ENCODE measurements around the gene ABO. TPM values are rescaled to one million over a fixed set of nuclear protein-coding genes. Genes with fewer than 3 reads are reported as not detected.
"Not testable (repeated sequence)": the region's sequence is repeated elsewhere in the genome, so short reads cannot be mapped to it uniquely, and the experiment has no call there.

Gene ABO
- total RNA-seq, 1 donor from 2014 or later: 3.7 TPM

DNA sequence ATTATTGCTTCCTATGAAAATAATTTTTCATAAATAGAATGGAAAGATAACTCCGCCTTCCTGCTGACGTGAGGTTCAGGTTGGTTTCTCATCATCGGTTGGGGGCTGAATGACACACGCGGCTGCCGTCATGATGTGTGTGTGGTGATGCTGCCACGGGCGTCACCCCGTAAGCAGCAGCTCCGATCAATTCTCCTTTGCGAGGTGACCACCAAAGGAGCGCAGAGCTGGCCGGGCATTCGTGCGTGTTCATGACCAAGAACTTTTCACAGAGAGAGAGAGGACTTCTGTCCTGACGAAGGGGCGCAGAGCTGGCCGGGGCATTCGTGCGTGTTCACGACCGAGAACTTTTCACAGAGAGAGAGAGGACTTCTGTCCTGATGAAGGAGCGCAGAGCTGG is 30.7 kb upstream of the ABO start:
- peak; percentile 44 for DNase-seq (ENCODE audit: extremely low spot score, unreplicated experiment)
- no peak overlapping the region for H3K27ac Mint-ChIP-seq

DNA sequence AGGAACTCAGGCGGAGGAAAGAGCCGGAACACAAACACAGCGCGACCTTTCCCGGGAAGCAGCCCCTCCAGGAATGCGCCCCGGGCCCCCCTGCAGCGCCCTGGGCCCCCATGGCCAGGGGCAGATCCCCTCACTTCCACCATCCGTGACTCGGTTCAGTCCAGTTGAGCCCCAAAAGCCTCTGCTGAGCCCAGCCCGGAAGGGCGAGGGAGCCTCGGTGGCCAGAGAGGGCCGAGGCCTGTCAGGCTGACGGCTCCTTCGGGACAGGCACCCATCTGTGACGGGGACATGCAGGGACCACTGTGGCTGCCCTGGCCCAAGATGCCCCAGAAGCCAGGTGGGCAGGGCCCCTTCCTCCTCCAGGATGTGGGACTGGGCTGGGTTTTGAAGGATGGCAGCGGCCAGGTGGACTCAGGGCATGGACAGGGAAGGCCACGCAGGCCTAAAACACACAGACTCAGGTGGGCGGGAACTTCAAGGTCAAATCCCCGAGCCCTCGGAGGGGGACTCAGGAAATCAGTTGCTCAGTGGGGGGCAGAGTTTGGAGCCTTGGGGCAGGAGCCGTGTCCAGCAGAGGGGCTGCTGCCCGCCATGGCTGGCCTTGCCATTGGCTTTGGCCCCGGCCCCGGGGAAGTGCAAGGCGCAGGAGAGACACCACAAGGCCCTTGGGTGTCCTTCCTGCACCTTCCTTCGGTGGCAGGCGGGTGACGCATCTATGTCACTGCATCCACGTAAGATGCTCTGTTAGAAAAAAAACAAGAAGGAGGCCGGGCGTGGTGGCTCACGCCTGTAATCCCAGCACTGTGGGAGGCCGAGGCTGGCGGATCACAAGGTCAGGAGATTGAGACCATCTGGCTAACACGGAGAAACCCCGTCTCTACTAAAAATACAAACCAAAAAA is 29.7 kb upstream of the ABO start:
- no peaks in the 10 kb centered on the region for H3K36me3 Mint-ChIP-seq
- TF ChIP-seq, protein P1, sequence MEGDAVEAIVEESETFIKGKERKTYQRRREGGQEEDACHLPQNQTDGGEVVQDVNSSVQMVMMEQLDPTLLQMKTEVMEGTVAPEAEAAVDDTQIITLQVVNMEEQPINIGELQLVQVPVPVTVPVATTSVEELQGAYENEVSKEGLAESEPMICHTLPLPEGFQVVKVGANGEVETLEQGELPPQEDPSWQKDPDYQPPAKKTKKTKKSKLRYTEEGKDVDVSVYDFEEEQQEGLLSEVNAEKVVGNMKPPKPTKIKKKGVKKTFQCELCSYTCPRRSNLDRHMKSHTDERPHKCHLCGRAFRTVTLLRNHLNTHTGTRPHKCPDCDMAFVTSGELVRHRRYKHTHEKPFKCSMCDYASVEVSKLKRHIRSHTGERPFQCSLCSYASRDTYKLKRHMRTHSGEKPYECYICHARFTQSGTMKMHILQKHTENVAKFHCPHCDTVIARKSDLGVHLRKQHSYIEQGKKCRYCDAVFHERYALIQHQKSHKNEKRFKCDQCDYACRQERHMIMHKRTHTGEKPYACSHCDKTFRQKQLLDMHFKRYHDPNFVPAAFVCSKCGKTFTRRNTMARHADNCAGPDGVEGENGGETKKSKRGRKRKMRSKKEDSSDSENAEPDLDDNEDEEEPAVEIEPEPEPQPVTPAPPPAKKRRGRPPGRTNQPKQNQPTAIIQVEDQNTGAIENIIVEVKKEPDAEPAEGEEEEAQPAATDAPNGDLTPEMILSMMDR (conservative IDR thresholded peaks at IDR 0.05): no peak
- H3K27ac Mint-ChIP-seq: no peak overlapping the region
- H3K9me3 Mint-ChIP-seq: peaks cover 6% of the 10 kb centered on the region
- no peaks in the 10 kb centered on the region for H3K4me1 Mint-ChIP-seq (ENCODE audit: unreplicated experiment)
- H3K4me3 Mint-ChIP-seq: no peak overlapping the region
- peaks cover 20% of the 10 kb centered on the region for H3K27me3 Mint-ChIP-seq
- DNase-seq (ENCODE audit: extremely low spot score, unreplicated experiment): peak; percentile 56

More for the DNA sequence above, 30.7 kb upstream of the ABO start:
- H3K36me3 Mint-ChIP-seq: no peaks in the 10 kb centered on the region
- no peaks in the 10 kb centered on the region for H3K4me1 Mint-ChIP-seq (ENCODE audit: unreplicated experiment)
- peaks cover 18% of the 10 kb centered on the region for H3K27me3 Mint-ChIP-seq
- no peak overlapping the region for H3K4me3 Mint-ChIP-seq
- TF ChIP-seq, protein P1 (conservative IDR thresholded peaks at IDR 0.05): no peak
- H3K9me3 Mint-ChIP-seq: peaks cover 9% of the 10 kb centered on the region

DNA sequence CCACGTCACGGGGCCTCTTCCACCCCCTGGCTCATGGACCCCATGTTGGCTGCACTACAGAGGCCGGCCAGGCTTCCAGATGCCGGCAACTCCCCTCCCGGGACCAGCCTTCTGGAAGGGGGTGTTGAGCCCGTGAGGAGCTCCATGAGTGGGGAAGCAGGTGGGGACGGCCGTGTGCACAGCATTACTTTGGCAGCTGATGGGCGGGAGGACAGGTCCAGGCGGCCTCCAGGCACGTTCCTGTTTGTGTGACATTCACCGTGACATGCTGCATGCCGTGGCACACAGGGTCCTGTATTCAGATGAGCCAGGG is 29.1 kb upstream of the ABO start:
- H3K36me3 Mint-ChIP-seq: no peaks in the 10 kb centered on the region
- no peak overlapping the region for H3K27ac Mint-ChIP-seq
- TF ChIP-seq, protein P1 (conservative IDR thresholded peaks at IDR 0.05): no peak
- no peaks in the 10 kb centered on the region for H3K9me3 Mint-ChIP-seq
- no peaks in the 10 kb centered on the region for H3K4me1 Mint-ChIP-seq (ENCODE audit: unreplicated experiment)
- no peak overlapping the region for H3K4me3 Mint-ChIP-seq
- peak; percentile 64 for DNase-seq (ENCODE audit: extremely low spot score, unreplicated experiment)
- peaks cover 18% of the 10 kb centered on the region for H3K27me3 Mint-ChIP-seq

DNA sequence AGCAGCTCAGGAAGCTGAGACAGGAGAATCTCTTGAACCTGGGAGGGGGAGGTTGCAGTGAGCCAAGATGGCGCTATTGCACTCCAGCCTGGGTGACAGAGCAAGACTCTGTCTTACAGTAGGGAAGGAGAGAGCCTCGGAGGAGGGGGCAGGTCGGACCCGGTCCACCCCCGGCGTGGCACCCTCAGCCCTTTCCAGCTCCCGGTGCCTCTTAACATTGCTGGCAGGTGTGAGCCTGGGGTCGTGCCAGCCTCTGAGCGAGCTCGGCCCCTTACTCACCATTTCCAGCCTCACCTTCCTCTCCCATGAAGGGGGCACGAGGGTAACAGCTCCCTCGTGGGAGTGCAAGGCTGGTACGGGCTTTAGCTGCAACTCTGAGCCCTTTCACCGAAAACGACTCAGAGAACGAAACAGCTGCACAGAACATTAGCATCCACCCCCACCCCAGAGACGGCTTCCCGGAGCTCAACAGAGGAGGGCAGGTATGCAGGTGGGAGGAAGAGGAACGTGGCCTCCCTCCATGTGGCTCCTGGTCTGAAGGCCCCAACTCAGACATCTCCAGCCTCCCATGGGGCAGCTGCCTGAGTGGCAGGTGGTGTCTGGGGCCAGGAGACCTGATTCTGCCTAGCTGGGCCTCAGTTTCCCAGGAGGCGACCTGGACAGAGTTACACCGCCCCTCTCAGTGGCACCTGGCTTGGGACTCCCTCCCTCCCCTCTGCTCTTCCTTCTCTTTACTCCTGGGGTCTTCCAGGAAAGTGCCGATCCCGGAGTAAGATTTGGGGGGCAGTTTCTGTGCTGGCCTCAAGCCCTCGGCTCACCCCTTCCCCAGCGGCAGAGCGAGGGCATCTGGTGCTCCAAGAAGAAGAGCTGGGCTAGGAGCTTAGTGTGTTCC is 28.5 kb upstream of the ABO start:
- H3K36me3 Mint-ChIP-seq: no peaks in the 10 kb centered on the region
- peaks cover 18% of the 10 kb centered on the region for H3K27me3 Mint-ChIP-seq
- no peaks in the 10 kb centered on the region for H3K9me3 Mint-ChIP-seq
- H3K27ac Mint-ChIP-seq: no peak overlapping the region
- H3K4me3 Mint-ChIP-seq: no peak overlapping the region
- TF ChIP-seq, protein P1 (conservative IDR thresholded peaks at IDR 0.05): no peak
- no peaks in the 10 kb centered on the region for H3K4me1 Mint-ChIP-seq (ENCODE audit: unreplicated experiment)
- peak; percentile 58 for DNase-seq (ENCODE audit: extremely low spot score, unreplicated experiment)

DNA sequence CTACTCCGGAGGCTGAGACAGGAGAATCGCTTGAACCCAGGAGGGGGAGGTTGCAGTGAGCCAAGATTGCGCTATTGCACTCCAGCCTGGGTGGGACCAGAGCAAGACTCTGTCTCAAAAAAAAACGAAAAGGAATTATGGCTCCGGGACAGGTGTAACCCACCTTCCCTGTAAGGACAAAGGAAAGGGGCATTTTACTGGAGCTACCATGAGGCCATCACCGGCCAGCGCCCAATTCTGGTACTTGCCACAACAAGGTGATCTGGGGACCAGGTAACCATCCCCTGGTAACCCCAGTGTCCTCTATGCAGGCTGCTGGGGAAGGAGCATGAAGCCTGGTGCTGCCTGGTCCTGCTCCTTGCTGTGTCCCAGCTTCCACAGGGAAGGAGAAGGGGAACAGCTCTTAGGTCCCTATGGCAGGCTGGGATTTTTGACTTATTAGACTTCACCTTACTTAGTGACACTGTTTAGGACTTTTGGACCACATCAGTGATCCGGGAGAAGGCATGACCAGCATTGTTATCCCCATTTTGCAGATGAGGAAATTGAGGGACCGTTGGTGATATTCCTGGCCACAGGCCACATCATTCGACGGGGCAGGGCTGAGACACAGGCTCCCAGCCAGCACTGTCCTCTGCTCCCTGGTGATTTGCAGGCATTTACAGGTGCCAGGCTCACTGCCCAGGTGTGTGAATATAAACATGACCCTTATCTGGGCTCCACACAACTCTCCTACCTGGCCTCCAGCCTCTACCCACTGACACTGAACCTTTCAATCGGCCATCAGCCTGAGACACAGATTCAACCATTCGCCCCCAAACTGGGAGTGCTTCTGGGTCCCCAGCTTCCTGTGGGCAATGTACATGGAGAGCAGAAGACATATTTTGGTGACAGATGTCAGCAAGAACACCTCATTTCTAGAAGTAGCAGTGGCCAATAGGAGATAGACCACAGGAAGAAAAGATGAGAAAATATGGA is 26.5 kb upstream of the ABO start:
- no peaks in the 10 kb centered on the region for H3K36me3 Mint-ChIP-seq
- peak; percentile 34 for DNase-seq (ENCODE audit: extremely low spot score, unreplicated experiment)
- TF ChIP-seq, protein P1 (conservative IDR thresholded peaks at IDR 0.05): no peak
- H3K27ac Mint-ChIP-seq: no peak overlapping the region
- H3K27me3 Mint-ChIP-seq: peaks cover 14% of the 10 kb centered on the region
- no peaks in the 10 kb centered on the region for H3K9me3 Mint-ChIP-seq
- H3K4me3 Mint-ChIP-seq: no peak overlapping the region
- H3K4me1 Mint-ChIP-seq (ENCODE audit: unreplicated experiment): no peaks in the 10 kb centered on the region

DNA sequence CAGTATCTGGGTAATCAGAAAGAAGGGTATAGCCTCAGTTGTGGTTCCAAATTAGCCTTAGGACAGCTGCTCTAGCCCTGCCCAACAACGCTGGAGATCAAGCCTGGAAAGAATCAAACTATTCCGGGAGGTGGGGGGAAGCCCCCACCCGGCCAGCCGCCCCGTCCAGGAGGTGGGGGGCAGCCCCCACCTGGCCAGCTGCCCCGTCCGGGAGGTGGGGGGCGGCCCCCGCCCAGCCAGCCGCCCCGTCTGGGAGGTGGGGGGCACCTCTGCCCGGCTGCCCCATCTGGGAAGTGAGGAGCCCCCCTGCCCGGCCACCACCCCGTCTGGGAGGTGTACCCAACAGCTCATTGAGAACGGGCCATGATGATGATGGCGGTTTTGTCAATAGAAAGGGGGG is 25.0 kb upstream of the ABO start:
- H3K27ac Mint-ChIP-seq; H3K9me3 Mint-ChIP-seq; H3K36me3 Mint-ChIP-seq; H3K4me3 Mint-ChIP-seq; H3K4me1 Mint-ChIP-seq (ENCODE audit: unreplicated experiment): not testable (repeated sequence)
- DNase-seq (ENCODE audit: extremely low spot score, unreplicated experiment): peak; percentile 57
- H3K27me3 Mint-ChIP-seq: peaks cover 18% of the 10 kb centered on the region

Data from type B pancreatic cell (in vitro differentiated cells).